ENCODE results near the gene MFSD6. TPM values are rescaled to one million over a fixed set of nuclear protein-coding genes. Genes with fewer than 3 reads are reported as not detected.

The MFSD6 gene
- total RNA-seq, 1 donor from 2014 or later: 35.5 TPM

DNA sequence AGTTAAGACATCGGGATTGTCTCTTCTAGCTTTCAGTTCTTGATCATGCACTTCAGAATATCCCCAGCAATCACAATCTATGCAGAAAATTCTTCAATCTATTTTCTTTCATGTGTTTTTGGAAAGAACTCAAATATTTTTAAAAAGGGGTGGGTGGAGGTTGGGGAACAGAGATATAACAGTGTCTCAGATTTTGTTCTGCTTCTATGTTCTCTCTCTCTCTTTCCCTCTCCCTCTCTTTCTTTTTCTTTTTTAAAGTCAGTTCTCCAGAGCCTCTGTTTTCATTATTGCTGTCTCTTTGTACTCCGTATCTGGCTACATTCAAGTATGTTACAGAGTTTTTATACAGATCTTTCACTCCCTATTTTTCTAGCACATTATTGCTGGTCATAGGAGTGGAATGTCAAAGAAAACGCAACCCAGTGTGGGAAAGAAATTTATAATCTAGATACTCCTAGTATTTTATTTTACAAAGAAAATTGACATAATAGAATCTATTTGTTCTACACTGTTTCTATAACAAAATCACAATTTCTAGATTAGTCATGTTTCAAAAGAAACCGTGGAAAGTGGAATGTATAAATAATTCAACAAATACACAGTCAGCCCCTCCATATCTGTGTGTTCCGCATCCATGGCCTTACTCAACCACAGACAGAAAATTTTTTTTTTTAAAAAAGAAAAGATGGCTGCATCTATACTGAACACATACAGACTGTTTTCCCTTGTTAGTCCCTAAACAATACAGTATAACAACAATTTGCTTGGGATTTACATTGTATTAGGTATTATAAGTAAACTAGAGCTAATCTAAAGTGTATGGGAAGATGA, 137.6 kb downstream of the MFSD6 start:
- FAIRE-seq (no peak), DNase-seq (ENCODE audit: low spot score in 2 of 2) (no peak)

DNA sequence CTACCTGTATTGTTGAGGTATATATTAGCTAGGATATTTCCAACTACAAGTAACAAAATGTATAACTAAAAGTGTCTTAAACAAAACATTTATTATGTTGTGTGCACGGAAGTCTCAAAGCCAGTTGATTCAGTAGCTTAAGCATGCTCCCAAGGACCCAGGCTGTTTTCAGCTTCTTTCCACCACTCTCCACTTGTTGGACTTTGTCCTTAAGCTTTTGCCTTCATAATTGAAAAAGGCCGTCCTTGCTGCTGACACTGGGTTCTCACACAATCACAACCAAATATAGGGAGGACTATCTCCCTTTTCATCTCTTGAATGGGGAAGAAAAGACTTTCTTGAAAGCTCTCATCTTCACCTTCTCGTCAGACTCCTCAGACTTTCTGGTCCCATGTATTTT, 138.6 kb downstream of the MFSD6 start:
- no peak for DNase-seq (ENCODE audit: low spot score in 2 of 2)
- FAIRE-seq: no peak

DNA sequence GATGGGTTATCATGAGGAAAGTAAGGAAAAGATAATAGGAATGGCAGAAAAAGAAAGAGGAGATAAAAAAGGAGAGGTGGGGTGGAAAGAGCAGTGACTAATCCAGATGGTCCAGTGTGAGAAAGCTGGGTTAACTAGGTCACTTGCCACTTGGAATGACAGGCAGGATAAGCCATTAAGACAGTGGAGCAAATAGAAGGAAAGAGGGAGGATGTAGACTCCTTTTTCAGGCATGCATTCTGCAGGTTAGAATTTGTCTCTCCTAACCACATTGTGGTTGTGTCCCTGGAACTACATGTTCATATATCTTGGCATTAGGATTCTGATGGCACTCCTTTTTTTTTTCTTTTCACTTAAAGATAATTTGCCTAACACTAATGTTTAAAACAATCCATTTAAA, 139.7 kb downstream of the MFSD6 start:
- FAIRE-seq (no peak), DNase-seq (ENCODE audit: low spot score in 2 of 2) (no peak)

DNA sequence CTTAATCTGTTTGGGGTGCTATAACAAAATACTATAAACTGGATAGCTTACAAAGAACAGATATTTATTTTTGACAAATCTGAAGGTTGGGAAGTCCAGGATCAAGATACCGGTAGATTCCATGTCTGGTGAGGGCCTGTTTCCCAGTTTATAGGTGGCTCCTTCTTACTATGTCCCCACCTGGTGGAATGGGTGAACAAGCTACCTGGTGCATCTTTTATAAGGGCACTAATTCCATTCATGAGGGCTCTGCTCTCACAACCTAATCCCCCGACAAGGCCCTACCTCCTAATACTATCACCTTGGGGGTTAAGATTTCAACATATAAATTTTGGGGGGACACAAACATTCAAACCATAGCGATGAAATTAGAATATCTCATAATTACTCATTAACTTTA, 142.0 kb downstream of the MFSD6 start:
- FAIRE-seq: no peak

More for the DNA sequence above, 142.0 kb downstream of the MFSD6 start:
- no peak for DNase-seq (ENCODE audit: low spot score in 2 of 2)

Other genes with a start within 250 kb of the MFSD6 start
- gene HIBCH, start 88.5 kb upstream of the MFSD6 start, total RNA-seq: 11.0 TPM
- gene INPP1, start 64.8 kb upstream of the MFSD6 start, total RNA-seq: 11.0 TPM
- 2.4 TPM for gene NEMP2, start 126.4 kb downstream of the MFSD6 start, total RNA-seq
- 57.5 TPM for gene NAB1, start 240.7 kb downstream of the MFSD6 start, total RNA-seq